ENCODE data around the gene NRP2. TPM values are rescaled to one million over a fixed set of nuclear protein-coding genes. Genes with fewer than 3 reads are reported as not detected.

Gene NRP2
- total and polyA plus RNA-seq, 2 donors (not counting 1 experiment from before 2014, with no cell fraction given) = 16.6 to 28.7 TPM

DNA sequence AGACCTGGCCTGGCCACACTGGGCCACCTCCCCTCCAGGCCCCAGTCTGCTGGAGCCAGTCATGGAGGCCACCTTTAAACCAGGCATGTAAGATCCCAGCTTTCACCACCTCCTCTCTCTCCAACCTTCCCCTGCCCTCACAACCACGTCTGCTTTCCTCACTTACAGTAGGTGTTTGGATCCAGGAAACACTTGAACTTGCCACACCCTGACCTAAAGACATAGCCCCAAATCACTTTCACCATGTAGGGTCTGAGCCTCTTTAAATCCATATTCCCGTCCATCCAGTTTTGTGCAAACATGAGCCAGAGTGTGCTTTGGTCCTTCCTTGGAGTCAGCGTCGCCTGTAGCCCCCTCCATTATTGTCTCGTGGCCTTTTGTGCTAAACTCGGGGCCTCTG lies 66.8 kb downstream of the NRP2 start:
- DNase-seq (ENCODE audit: low read depth in 2 of 2) = no peak
- Histone ChIP-seq H3K9me3 (ENCODE audit: control insufficient read depth, insufficient read depth, low read depth, low read length) (no peaks in the 10 kb centered on the region), H4K20me1 (ENCODE audit: control insufficient read depth, extremely low read depth, insufficient read depth, low read length) (no peaks in the 10 kb centered on the region), H3K36me3 (ENCODE audit: control insufficient read depth, insufficient read depth, low read length) (no peaks in the 10 kb centered on the region), H3K27me3 (ENCODE audit: control insufficient read depth, insufficient read depth, low read length) (no peaks in the 10 kb centered on the region), H3K79me2 (ENCODE audit: control insufficient read depth, insufficient read depth, low read length) (no peaks in the 10 kb centered on the region), H3K4me2 (ENCODE audit: extremely low read depth, insufficient read depth, low read length) (no peak overlapping the region), H3K27ac (ENCODE audit: insufficient read depth, low read length) (no peak overlapping the region), H2AFZ (ENCODE audit: low read length) (no peak overlapping the region), H3K4me3 (replicated peaks in 1 of 4; ENCODE audit: control extremely low read depth in 1 of 4, insufficient read depth in 1 of 4, low read depth in 3 of 4, low read length in 4 of 4) (no peak overlapping the region), H3K9ac (ENCODE audit: insufficient read depth, low read length) (no peak overlapping the region), H3K4me1 (ENCODE audit: control insufficient read depth, extremely low read depth, insufficient read depth, low read length) (no peaks in the 10 kb centered on the region)
- TF ChIP-seq, protein P1, sequence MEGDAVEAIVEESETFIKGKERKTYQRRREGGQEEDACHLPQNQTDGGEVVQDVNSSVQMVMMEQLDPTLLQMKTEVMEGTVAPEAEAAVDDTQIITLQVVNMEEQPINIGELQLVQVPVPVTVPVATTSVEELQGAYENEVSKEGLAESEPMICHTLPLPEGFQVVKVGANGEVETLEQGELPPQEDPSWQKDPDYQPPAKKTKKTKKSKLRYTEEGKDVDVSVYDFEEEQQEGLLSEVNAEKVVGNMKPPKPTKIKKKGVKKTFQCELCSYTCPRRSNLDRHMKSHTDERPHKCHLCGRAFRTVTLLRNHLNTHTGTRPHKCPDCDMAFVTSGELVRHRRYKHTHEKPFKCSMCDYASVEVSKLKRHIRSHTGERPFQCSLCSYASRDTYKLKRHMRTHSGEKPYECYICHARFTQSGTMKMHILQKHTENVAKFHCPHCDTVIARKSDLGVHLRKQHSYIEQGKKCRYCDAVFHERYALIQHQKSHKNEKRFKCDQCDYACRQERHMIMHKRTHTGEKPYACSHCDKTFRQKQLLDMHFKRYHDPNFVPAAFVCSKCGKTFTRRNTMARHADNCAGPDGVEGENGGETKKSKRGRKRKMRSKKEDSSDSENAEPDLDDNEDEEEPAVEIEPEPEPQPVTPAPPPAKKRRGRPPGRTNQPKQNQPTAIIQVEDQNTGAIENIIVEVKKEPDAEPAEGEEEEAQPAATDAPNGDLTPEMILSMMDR (conservative IDR thresholded peaks at IDR 0.05 in 1 of 2, IDR thresholded peaks at IDR 0.05 in 1 of 2; ENCODE audit: low read depth in 1 of 2, low read length in 2 of 2) = no peak
- no peak for TF ChIP-seq EZH2 (IDR thresholded peaks at IDR 0.05; ENCODE audit: low read length, missing control alignments)

DNA sequence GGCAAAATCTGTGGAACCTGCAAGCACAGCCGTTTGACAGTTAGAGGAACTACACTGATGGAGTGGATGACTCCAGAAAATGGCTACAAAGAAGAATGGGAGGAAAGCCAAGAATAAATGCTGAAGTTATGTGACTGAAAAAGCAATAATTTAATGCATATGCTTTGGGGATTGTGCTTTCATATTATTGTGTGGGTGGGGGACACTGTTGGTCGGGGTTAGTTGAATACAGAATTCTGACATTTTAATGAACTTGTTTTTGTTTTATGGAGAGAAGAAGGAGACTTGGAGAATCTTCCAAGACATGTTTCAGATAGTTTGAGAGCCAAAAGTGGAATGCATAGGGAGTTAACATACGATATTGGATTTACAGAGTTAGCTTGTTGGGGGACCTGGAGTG lies 68.5 kb downstream of the NRP2 start:
- no peak overlapping the region for H3K27ac ChIP-seq (ENCODE audit: insufficient read depth, low read length)

DNA sequence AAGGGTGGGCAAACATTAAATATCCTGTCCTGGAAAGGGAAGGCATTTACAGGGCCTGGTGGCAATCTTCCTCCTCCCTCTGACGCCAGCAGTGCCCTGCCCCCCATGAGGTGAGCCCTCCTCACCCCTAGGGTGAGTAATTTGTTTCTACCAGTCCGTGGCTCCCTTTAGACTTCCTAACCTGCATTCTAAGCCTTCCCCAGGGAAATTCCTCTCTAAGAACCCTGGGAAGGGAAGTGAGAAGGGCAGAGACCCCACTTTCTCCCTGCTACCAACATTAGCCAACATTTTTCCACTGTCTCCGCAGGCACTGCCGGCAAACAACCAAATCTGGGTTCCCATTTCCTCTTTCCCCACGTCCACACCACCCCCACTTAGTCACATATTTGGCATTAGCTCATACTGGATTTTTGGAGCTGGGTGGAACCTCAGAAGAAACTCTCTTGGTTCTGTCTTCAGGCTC lies 69.3 kb downstream of the NRP2 start:
- H3K4me2 ChIP-seq (ENCODE audit: extremely low read depth, insufficient read depth, low read length) = no peak overlapping the region
- no peak overlapping the region for H3K27ac ChIP-seq (ENCODE audit: insufficient read depth, low read length)
- H3K4me3 ChIP-seq (replicated peaks in 1 of 4; ENCODE audit: control extremely low read depth in 1 of 4, insufficient read depth in 1 of 4, low read depth in 3 of 4, low read length in 4 of 4) = no peak overlapping the region
- no peaks in the 10 kb centered on the region for H3K27me3 ChIP-seq (ENCODE audit: control insufficient read depth, insufficient read depth, low read length)
- no peak overlapping the region for H2AFZ ChIP-seq (ENCODE audit: low read length)
- H3K36me3 ChIP-seq (ENCODE audit: control insufficient read depth, insufficient read depth, low read length) = no peaks in the 10 kb centered on the region
- H3K9ac ChIP-seq (ENCODE audit: insufficient read depth, low read length) = no peak overlapping the region
- peaks cover 5% of the 10 kb centered on the region for H3K4me1 ChIP-seq (ENCODE audit: control insufficient read depth, extremely low read depth, insufficient read depth, low read length)
- DNase-seq (ENCODE audit: low read depth in 2 of 2) = peak in 1 of 2 donors; percentile 69
- H3K9me3 ChIP-seq (ENCODE audit: control insufficient read depth, insufficient read depth, low read depth, low read length) = no peaks in the 10 kb centered on the region
- TF ChIP-seq, protein P1 (conservative IDR thresholded peaks at IDR 0.05 in 1 of 2, IDR thresholded peaks at IDR 0.05 in 1 of 2; ENCODE audit: low read depth in 1 of 2, low read length in 2 of 2) = no peak
- no peak for TF ChIP-seq EZH2 (IDR thresholded peaks at IDR 0.05; ENCODE audit: low read length, missing control alignments)
- H3K79me2 ChIP-seq (ENCODE audit: control insufficient read depth, insufficient read depth, low read length) = no peaks in the 10 kb centered on the region
- H4K20me1 ChIP-seq (ENCODE audit: control insufficient read depth, extremely low read depth, insufficient read depth, low read length) = no peaks in the 10 kb centered on the region

More for the DNA sequence above, 68.5 kb downstream of the NRP2 start:
- H3K4me2 ChIP-seq (ENCODE audit: extremely low read depth, insufficient read depth, low read length) = no peak overlapping the region
- no peaks in the 10 kb centered on the region for H3K36me3 ChIP-seq (ENCODE audit: control insufficient read depth, insufficient read depth, low read length)
- no peaks in the 10 kb centered on the region for H3K9me3 ChIP-seq (ENCODE audit: control insufficient read depth, insufficient read depth, low read depth, low read length)
- no peak overlapping the region for H3K9ac ChIP-seq (ENCODE audit: insufficient read depth, low read length)
- DNase-seq (ENCODE audit: low read depth in 2 of 2) = no peak
- no peak overlapping the region for H3K4me3 ChIP-seq (replicated peaks in 1 of 4; ENCODE audit: control extremely low read depth in 1 of 4, insufficient read depth in 1 of 4, low read depth in 3 of 4, low read length in 4 of 4)
- no peaks in the 10 kb centered on the region for H4K20me1 ChIP-seq (ENCODE audit: control insufficient read depth, extremely low read depth, insufficient read depth, low read length)
- H3K27me3 ChIP-seq (ENCODE audit: control insufficient read depth, insufficient read depth, low read length) = no peaks in the 10 kb centered on the region
- no peak overlapping the region for H2AFZ ChIP-seq (ENCODE audit: low read length)
- no peaks in the 10 kb centered on the region for H3K79me2 ChIP-seq (ENCODE audit: control insufficient read depth, insufficient read depth, low read length)
- TF ChIP-seq, protein P1 (conservative IDR thresholded peaks at IDR 0.05 in 1 of 2, IDR thresholded peaks at IDR 0.05 in 1 of 2; ENCODE audit: low read depth in 1 of 2, low read length in 2 of 2) = no peak
- TF ChIP-seq EZH2 (IDR thresholded peaks at IDR 0.05; ENCODE audit: low read length, missing control alignments) = no peak
- H3K4me1 ChIP-seq (ENCODE audit: control insufficient read depth, extremely low read depth, insufficient read depth, low read length) = peaks cover 5% of the 10 kb centered on the region

Data from fibroblast of lung (primary cell).